MM.1S (cell line): ENCODE results near the gene ZBTB7A.

ENCODE experiments used
- DNase-seq: peaks from one replicate; pipeline ENCODE4 v3.0.0-alpha.2; 2015
- H2AFZ ChIP-seq: fragments of 300-600 bp; sonication (generic); 2 replicates; pipeline ENCODE4 v1.6.0; 2016; ENCODE audit warnings: antibody characterized with exemption, low read length
- H3F3A ChIP-seq: fragments of 300-600 bp; sonication (generic); 2 replicates; pipeline ENCODE4 v1.6.1; 2016; ENCODE audit warnings: mild to moderate bottlenecking, antibody characterized with exemption, low read length, moderate library complexity, mixed read lengths; ENCODE audit not compliant: insufficient read depth
- H3K27ac ChIP-seq: fragments of 300-600 bp; sonication (generic); 2 replicates; pipeline ENCODE4 v1.5.1; 2016; ENCODE audit warnings: mild to moderate bottlenecking, low read length
- H3K27me3 ChIP-seq: fragments of 300-600 bp; sonication (generic); replicated peaks from 2 replicates; pipeline ENCODE4 v1.6.0; 2016; ENCODE audit warnings: low read length; ENCODE audit not compliant: insufficient read depth
- H3K36me3 ChIP-seq: fragments of 300-600 bp; sonication (generic); replicated peaks from 2 replicates; pipeline ENCODE4 v1.6.1; 2016; ENCODE audit warnings: mild to moderate bottlenecking, low read length, mixed read lengths; ENCODE audit not compliant: insufficient read depth
- H3K4me1 ChIP-seq: fragments of 300-600 bp; sonication (generic); 2 replicates; pipeline ENCODE4 v1.6.1; 2016; ENCODE audit warnings: low read length, mixed read lengths
- H3K4me2 ChIP-seq: fragments of 300-600 bp; sonication (generic); 2 replicates; pipeline ENCODE4 v1.6.0; 2016; ENCODE audit warnings: low read depth, low read length
- H3K4me3 ChIP-seq: fragments of 300-600 bp; sonication (generic); 2 replicates; pipeline ENCODE4 v1.5.1; 2016; ENCODE audit warnings: low read length, mixed read lengths
- H3K79me2 ChIP-seq: fragments of 300-600 bp; sonication (generic); 2 replicates; pipeline ENCODE4 v1.6.1; 2016; ENCODE audit warnings: mixed run types, low read length, mixed read lengths
- H3K9ac ChIP-seq: fragments of 300-600 bp; sonication (generic); 2 replicates; pipeline ENCODE4 v1.6.1; 2016; ENCODE audit warnings: low read length, mixed read lengths
- H3K9me2 ChIP-seq: fragments of 300-600 bp; sonication (generic); replicated peaks from 2 replicates; pipeline ENCODE4 v1.6.1; 2016; ENCODE audit warnings: mild to moderate bottlenecking, low read length, mixed read lengths; ENCODE audit not compliant: insufficient read depth
- H3K9me3 ChIP-seq: fragments of 300-600 bp; sonication (generic); replicated peaks from 2 replicates; pipeline ENCODE4 v1.6.1; 2016; ENCODE audit warnings: mild to moderate bottlenecking, low read length, mixed read lengths; ENCODE audit not compliant: insufficient read depth
- H4K20me1 ChIP-seq: fragments of 300-600 bp; sonication (generic); 2 replicates; pipeline ENCODE4 v1.6.1; 2016; ENCODE audit warnings: mild to moderate bottlenecking, low read length, moderate library complexity, mixed read lengths; ENCODE audit not compliant: insufficient read depth
- CTCF ChIP-seq: fragments of 300-600 bp; sonication (generic); IDR thresholded peaks from 2 replicates; pipeline ENCODE4 v1.5.1; 2016; ENCODE audit warnings: antibody characterized with exemption, low read length, mixed read lengths
- EZH2 ChIP-seq: fragments of 300-600 bp; sonication (generic); optimal IDR thresholded peaks from 2 replicates; pipeline ENCODE3; 2017; ENCODE audit warnings: low read depth, mild to moderate bottlenecking, antibody characterized with exemption, low read length, mixed read lengths
- EZH2phosphoT487 ChIP-seq: fragments of 300-600 bp; sonication (generic); IDR thresholded peaks from 2 replicates; pipeline ENCODE4 v1.6.1; 2018; ENCODE audit warnings: antibody characterized with exemption, low read length

ZBTB7A gene

GRCh38 chr19:4054441-4055208, 12.1 kb downstream of the ZBTB7A start:
- DNase-seq: no peak
- Histone ChIP-seq H3K4me1 (no peaks in the 10 kb centered on the region), H3K4me3 (no peak overlapping the region), H3K9me3 (no peaks in the 10 kb centered on the region), H4K20me1 (peaks cover 38% of the 10 kb centered on the region), H3K27me3 (no peaks in the 10 kb centered on the region), H2AFZ (no peak overlapping the region), H3K27ac (no peak overlapping the region), H3K9ac (no peak overlapping the region), H3K4me2 (no peak overlapping the region), H3F3A (no peaks in the 10 kb centered on the region), H3K9me2 (no peaks in the 10 kb centered on the region), H3K79me2 (peaks cover 92% of the 10 kb centered on the region), H3K36me3 (peaks cover 13% of the 10 kb centered on the region)
- TF ChIP-seq EZH2 (no peak), EZH2phosphoT487 (no peak), CTCF (no peak)

GRCh38 chr19:4053423-4054324, 13.0 kb downstream of the ZBTB7A start:
- H3K27ac ChIP-seq: no peak overlapping the region
- H3F3A ChIP-seq: no peaks in the 10 kb centered on the region
- H4K20me1 ChIP-seq: peaks cover 33% of the 10 kb centered on the region
- TF ChIP-seq EZH2phosphoT487 (no peak), EZH2 (no peak), CTCF (no peak)
- no peak for DNase-seq
- H2AFZ ChIP-seq: no peak overlapping the region
- H3K27me3 ChIP-seq: no peaks in the 10 kb centered on the region
- peaks cover 90% of the 10 kb centered on the region for H3K79me2 ChIP-seq
- H3K4me1 ChIP-seq: no peaks in the 10 kb centered on the region
- H3K9me3 ChIP-seq: no peaks in the 10 kb centered on the region
- no peak overlapping the region for H3K4me3 ChIP-seq
- no peaks in the 10 kb centered on the region for H3K9me2 ChIP-seq
- H3K4me2 ChIP-seq: no peak overlapping the region
- H3K36me3 ChIP-seq: peaks cover 13% of the 10 kb centered on the region
- no peak overlapping the region for H3K9ac ChIP-seq

GRCh38 chr19:4052993-4053422, 13.7 kb downstream of the ZBTB7A start:
- Histone ChIP-seq H3K9me3 (no peaks in the 10 kb centered on the region), H3K27ac (no peak overlapping the region), H3F3A (no peaks in the 10 kb centered on the region), H4K20me1 (peaks cover 39% of the 10 kb centered on the region), H3K4me1 (no peaks in the 10 kb centered on the region), H3K4me3 (no peak overlapping the region), H3K9me2 (no peaks in the 10 kb centered on the region), H3K79me2 (peaks cover 90% of the 10 kb centered on the region), H3K9ac (no peak overlapping the region), H3K27me3 (no peaks in the 10 kb centered on the region), H2AFZ (no peak overlapping the region), H3K36me3 (peaks cover 16% of the 10 kb centered on the region), H3K4me2 (no peak overlapping the region)
- TF ChIP-seq EZH2: no peak
- no peak for DNase-seq
